Measurements from ENCODE around the gene PRSS57.

DNA sequence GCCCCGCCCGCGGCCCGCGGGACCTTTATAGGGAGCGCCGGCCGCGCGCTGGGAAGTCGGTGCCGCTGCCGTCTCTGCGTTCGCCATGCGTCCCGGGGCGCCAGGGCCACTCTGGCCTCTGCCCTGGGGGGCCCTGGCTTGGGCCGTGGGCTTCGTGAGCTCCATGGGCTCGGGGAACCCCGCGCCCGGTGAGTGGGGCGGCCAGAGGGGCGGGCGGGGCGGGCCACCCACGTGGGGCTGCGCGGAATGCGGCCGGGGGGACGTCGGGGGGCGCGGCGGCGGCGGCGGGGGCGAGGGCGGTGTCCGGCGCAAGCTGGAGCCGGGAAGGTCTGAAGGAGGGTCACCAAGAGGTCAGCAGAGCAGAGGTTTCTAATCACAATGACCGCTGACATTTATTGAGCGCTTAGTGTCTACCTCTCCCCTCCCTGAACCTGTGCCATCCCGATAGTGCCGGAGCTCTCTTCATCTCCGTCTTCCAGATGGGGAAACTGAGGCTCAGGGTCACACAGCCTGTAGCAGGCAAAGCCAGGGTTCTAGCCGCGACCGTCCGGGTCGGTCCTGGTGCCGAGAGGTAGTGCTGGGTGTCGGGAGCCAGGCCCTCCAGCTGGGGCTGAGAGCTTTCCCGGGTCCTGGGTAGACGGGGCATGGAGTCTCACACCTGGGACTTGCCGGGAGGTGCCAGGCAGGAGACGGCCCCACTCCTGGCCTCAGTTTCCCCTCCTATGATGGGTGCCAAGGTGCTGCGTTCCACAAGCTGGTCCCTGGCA lies 18.7 kb downstream of the PRSS57 start, which contains the start of gene FSTL3:
- TF ChIP-seq, protein P1, sequence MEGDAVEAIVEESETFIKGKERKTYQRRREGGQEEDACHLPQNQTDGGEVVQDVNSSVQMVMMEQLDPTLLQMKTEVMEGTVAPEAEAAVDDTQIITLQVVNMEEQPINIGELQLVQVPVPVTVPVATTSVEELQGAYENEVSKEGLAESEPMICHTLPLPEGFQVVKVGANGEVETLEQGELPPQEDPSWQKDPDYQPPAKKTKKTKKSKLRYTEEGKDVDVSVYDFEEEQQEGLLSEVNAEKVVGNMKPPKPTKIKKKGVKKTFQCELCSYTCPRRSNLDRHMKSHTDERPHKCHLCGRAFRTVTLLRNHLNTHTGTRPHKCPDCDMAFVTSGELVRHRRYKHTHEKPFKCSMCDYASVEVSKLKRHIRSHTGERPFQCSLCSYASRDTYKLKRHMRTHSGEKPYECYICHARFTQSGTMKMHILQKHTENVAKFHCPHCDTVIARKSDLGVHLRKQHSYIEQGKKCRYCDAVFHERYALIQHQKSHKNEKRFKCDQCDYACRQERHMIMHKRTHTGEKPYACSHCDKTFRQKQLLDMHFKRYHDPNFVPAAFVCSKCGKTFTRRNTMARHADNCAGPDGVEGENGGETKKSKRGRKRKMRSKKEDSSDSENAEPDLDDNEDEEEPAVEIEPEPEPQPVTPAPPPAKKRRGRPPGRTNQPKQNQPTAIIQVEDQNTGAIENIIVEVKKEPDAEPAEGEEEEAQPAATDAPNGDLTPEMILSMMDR (IDR thresholded peaks at IDR 0.05; ENCODE audit: low read length): no peak
- no peak for TF ChIP-seq EZH2 (optimal IDR thresholded peaks at IDR 0.05; ENCODE audit: low read depth, low read length)
- no peak for TF ChIP-seq EZH2phosphoT487 (IDR thresholded peaks at IDR 0.05; ENCODE audit: low read length)
